Myocyte (in vitro differentiated cells): ENCODE measurements around the gene BAIAP2. TPM values are rescaled to one million over a fixed set of nuclear protein-coding genes. Genes with fewer than 3 reads are reported as not detected.

ENCODE experiments used
- DNase-seq: peaks from one replicate; pipeline ENCODE4 v3.0.0-alpha.2; 2012; ENCODE audit warnings: low read depth
- polyA plus RNA-seq: library from polyadenylated mRNA; unstranded; fragments of >200 nt; gene quantifications from one replicate; pipeline ENCODE4 v1.2.1, GENCODE V29; 2012; ENCODE audit warnings: missing spikeins
- total RNA-seq: library from RNA; depleted of rRNA; stranded (reverse); fragments of >200 nt; gene quantifications from 2 replicates; pipeline ENCODE4 v1.2.3, GENCODE V29; 2014

BAIAP2 gene, protein sequence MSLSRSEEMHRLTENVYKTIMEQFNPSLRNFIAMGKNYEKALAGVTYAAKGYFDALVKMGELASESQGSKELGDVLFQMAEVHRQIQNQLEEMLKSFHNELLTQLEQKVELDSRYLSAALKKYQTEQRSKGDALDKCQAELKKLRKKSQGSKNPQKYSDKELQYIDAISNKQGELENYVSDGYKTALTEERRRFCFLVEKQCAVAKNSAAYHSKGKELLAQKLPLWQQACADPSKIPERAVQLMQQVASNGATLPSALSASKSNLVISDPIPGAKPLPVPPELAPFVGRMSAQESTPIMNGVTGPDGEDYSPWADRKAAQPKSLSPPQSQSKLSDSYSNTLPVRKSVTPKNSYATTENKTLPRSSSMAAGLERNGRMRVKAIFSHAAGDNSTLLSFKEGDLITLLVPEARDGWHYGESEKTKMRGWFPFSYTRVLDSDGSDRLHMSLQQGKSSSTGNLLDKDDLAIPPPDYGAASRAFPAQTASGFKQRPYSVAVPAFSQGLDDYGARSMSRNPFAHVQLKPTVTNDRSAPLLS
- total RNA-seq: 27.4 and 41.1 TPM in 2 replicates
- 102 TPM for polyA plus RNA-seq

DNA sequence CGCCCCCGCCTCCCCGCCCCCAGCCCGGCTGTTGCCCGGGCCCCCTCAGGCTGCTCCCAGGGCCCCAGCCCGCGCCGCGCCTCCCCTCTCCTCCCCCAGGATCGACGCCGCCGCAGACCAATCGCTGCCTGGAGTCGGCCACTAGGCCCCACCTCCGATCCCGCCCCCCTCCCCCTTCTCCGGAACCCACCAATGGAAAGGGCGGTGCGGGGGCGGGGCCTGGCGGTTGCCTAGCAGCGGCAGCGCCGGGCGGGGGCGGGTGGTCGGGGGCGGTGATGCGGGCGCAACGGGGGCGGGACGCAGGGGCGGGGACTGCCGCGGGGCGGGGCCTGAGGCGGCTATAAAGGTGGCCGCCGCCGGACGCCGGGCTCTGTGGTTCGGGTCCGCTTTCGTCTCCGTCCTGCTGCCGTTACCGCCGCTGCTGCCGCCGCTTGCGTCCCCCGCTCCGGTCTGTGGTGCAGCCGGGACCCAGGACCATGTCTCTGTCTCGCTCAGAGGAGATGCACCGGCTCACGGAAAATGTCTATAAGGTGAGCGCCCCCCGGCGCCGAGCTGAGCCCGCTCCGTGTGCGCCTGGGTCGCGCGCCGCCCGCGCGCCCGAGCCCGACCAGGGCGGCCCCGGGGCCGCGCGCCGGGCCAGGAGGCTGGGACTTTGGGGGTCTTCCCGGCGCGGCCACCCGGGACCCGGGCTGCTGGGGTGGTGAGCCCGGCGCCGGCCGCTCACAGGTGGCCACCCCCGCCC lies at the start of gene BAIAP2:
Gene BAIAP2, plus strand, starts transcription at position 373 of the 742 bp plus-strand sequence. Its CDS starts 104 bp downstream, at position 477.
- DNase-seq: peak; percentile 94

DNA sequence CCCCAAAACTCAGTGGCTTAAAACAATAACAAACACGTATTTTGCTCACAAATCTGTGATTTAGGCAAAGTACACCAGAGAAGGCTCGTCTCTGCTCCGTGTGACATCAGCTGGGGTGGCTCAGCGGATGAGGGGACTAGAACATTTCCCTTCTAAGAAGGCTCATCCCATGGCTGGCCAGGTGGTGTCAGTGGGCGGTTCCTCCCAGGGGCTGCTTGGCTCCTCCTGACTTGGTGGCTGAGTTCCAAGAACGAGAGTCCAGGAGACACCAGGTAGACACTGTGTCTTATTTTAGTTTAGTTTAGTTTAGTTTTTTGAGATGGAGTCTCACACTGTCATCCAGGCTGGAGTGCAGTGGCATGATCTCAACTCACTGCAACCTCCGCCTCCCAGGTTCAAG lies 48.9 kb upstream of the BAIAP2 start:
- no peak for DNase-seq

DNA sequence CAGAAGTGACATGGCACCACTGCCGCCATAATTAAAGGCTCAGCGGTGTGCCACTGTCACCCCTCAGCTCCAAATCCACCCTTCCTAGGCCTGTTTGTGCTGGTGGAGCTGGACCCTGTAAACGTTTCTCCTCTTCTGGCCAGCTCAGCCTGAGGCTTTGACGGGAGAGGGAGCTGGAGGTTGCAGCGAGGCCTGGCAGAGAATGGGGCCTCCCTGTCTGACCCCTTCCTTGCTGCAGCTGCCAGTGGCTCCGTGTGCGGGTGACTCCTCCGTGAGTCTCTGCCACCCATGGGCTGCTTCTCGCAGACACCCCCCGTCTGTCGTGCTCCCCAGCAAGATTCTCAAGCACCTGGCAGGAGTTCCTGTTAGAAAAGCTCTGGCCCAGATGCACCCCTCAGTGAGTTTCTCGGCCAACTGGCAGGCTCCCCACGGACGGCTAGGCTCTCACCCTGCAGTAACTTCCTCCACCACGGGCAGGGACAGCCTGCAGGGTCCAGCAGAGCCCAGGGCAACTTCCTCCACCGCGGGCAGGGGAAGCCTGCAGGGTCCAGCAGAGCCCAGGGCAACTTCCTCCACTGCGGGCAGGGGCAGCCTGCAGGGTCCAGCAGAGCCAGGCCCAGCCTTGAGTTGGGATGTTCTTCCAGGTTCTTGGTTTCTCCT lies 48.0 kb upstream of the BAIAP2 start:
- DNase-seq: no peak

DNA sequence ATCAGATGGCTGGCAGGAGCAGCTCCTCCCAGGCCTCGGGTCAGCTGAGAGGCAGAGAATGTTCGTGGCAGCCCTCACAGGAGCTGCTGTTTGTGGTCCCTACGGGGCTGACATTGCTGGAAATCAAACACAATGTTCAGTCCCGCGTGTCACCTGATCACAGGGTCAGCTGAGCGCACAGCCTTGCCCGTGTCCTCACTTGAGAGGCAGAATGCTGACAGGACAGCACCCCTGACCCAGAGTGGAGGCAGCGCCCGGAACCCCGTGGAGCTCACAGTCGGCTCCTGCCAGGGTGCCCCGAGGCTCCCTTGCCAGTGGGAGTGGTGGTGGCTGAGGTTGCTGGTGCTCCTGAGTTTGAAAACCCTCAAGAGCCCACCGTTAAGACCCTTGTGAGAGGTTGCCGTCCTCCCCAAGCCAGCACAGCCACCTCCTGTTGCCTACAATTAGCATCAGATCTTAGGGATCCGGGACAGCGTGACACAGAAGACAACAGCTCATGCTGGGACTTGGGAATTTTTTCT lies 47.0 kb upstream of the BAIAP2 start:
- peak; percentile 66 for DNase-seq

DNA sequence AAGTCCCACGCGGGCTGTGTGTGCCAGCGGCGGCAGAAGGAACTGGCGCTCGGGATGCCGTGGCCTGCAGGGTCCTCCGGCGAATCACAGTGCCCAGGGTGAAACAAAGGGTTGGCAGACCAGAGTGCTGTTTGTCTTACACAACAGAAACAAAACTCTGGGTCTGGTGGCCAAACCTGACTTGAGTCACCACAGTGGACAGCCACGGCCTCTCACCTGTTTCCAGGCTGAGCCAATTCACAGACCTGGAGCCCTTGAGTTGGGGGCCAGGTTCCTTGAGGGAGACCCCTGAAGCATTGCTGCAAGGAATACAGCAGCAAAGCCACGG lies 45.4 kb upstream of the BAIAP2 start:
- DNase-seq: no peak

DNA sequence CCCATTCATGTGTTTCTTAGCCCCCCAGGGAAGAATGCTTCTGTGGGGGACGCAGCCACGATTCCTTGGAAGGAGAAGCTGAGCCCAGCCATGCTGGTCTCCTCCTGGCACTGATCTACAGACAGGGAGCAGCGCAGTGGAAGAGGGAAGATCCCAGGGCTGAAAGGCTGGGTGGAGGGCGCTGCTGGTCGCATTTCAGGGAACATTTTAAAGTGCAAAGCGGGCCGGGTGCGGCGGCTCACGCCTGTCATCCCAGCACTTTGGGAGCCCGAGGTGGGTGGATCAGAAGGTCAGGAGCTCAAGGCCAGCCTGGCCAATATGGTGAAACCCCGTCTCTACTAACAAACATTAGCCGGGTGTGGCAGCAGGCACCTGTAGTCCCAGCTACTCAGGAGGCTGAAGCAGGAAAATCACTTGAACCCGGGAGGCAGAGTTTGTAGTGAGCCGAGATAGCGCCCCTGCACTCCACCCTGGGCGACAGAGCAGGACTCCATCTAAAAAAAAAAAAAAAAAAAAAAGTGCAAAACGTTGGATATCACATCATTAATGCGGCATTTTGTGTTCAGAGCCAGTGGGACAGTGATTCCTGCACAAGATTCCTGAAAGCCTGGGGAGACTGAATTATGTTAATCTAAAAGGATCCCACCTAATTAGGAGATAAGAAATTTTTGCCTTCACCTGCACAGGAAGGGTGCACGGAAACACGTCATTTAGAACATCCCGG lies 43.9 kb upstream of the BAIAP2 start:
- DNase-seq: no peak

DNA sequence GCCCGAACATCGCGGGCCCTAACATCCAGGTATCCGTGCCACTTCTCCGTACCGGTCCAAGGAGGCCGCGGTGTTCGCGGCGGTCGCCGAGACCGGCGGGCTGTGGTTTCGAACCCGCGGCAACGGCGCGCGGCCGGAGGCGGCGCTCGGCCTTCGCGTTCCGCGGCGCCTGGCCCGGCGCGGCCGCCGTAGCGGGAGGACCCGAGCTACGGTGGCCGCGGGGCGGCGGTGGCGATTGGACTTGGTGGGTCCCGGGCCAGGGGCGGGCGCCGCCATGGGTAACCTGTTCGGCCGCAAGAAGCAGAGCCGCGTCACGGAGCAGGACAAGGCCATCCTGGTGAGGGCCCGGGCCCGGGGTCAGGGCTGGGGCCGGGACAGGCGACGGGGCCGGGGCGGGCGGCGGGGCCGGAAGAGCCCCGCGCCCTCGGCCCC lies 43.3 kb upstream of the BAIAP2 start, which contains the start of gene CHMP6:
Gene CHMP6, plus strand, starts transcription at position 197 of the 432 bp plus-strand sequence. Its CDS starts 78 bp downstream, at position 275.
- peak; percentile 81 for DNase-seq

DNA sequence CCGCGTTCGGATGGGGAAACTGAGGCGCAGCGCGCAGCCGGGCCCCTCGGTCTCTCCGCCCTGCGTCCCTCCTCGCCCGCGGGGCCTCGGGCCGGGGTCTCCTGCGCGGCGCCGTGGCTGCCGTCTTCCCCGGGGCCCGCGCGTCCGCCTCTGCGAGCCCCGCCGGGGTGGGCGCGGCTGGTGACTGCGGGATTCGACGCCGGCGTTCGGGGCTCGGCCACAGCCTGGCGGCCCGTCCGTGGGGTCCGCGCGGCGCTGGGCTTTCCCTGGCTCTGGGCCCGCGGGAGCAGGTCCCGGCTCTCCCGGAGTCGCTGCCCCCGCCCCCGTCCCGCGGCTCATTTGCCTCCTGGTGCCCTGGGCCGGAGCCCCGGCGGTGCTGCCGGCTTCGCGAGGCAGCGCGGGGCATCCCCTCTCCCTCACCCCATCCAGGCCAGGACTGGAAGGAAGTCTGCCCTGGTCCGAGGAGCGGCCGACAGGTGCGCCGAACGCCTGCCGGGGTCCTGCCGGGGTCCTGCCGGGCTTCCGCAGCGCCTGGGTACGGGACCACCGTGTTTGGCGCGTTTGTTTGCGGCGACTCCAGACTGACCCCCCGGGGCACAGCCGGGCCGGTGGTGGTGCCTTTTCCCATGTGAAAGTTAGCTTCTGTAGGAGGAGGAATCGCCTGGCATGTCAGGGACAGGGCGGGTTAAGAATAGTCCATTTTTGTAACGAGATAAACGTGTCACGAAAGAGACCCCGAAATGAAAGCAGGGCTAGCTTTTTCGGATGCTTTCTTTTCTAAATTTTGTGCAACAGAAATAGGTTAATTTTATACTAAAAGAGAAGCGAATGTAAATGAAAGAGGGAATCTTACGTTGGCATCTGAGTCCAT lies 42.6 kb upstream of the BAIAP2 start:
- DNase-seq: no peak

DNA sequence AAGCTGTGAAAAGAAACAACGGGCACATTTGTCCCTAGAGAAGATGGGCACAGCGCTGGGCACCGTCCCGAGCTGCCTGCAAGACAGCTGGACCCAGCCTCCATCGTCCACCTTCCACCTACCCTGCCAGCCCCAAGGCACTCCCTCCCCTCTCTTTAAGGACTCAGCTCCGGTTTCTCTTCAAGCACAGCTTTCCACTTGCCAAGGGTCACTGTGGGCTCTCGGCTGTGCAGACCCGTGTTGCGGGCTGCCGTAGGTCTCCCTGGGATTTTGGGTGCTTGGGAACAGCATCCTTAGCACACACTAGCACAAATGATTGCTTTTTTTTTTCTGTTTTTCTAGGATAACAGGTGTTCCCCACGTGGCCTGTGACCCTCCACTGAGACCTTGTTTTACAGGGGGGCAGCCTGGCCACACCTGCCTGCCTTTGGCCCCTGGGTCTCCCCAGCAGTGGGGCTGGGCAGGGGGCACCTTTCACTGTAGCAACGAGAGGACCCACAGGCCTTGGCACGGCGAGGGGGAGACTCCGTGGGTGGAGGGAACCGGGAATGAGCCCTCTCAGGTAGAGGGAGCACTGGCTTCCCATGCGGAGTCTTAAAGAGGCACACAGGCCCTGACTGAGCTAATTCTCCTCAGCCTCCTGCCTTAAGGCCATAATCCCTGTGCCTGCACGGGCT lies 41.9 kb upstream of the BAIAP2 start:
- no peak for DNase-seq

DNA sequence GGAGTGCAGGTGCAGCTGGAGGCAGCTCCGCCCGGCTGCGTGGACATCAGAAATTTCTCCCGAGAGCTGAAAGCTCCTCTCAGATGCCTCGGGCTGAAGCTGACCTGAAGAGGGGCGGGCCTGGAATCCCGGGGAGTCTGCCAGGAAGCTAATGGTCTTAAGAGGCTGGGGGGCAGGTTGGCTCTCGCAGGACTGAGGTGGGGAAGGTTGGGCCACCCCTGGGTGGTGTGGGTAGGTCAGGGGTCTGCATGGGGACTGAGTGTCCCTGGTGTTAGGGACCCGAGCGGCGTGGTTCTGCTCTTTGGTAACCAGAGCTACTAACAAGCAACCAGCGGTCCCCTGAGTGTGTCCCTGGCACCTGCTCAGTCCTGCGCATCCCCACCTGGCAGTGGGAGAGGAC lies 39.8 kb upstream of the BAIAP2 start:
- no peak for DNase-seq

DNA sequence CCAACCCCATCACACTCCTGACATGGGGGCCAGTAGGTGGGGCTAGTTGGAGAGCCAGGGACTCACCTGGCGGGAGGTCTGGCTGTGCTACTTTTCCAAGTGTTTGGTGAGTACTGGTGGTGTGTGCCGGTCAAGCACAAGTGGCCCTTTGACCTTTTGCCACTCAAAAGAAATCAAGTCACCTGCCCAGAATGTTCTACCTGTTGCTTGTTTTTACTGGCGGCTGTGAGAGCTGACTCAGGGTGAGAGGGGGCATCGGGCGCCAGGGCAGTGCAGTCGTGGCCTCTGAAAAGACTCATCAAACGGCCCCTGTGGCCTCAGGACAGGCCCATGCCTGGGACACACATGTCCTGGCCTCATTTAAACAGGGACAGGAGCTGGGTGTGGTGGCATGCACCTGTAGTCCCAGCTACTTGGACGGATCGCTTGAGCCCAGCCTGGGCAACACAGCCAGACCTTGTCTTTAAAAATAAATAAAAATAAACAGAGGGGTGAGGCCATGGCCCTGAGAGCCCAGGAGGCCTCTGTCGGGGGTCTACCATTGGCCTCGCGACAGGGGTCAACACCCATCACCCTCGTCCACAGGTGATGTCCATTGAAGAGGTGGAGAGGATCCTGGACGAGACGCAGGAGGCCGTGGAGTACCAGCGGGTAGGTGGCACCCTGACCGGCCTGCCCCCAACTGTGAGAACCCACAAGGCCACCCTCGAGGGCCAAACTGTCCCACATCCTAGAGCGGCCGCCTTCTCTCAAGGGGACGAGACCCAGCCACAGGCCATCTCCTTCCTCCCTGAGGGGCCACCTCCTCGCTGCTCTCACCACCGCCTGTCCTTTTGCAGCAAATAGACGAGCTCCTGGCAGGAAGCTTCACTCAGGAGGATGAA lies 38.3 kb upstream of the BAIAP2 start:
- DNase-seq: no peak

DNA sequence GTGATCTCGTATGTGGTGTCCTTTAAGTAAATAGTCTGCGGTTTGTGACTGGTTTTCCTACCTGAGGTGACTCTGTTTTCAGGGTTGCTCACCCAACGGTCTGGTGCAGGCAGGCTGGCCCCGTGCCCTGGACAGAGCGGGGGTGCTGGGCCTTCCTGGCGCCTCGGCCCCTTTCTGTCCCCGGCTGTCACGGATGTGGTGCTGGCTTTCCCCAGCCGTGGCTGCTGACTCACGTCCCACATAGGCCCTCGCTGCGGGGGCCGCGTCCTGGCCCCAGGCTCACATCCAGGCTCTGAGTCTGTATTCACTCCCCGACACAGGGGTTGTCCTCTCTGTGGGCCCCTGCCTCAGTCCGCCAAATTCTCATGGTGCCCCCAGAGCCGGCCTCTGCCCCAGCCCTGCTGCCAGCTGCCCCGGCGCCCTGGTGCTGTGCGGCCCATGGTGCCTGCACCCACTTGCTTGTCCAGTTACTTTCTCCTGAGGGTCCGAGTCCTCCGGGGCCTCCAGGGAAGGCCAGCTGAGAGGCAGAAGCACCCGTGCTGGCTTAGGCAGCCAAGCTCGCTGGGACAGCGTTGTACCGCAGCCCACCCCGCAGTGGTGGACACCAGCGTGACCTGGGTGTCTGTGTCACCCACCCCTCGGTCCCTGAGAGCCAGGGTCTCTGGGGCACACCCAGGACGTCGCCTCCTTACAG lies 37.4 kb upstream of the BAIAP2 start:
- DNase-seq: no peak

DNA sequence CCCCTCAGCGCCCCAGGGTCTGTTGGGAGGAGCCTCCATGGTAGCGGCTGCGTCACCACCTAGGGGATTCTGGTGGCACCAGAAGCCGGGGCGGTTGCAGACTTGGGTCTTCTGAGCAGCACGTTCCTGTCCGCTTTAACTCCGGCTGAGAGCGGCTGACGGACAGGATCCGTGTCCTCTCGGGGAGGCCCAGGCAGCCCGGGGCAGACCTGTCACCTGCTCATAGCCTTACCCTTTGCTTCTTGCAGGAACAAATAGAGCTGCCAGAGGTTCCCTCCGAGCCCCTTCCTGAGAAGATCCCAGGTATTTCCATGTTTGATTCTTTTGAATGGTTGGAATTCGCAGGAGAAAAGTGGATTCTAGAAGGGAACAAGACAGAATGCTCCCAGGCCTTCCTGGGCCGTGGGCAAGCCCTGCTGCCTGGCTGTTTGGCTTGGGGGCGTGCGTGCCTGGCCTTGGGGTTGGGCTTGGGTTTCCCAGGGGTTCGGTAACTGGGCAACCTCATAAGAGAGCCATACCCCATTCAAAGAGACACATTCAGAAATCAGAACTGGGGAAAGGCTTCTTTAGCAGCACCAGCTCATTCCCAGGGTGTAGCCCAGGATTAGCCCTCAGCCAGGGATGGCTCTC lies 36.7 kb upstream of the BAIAP2 start:
- DNase-seq: no peak

DNA sequence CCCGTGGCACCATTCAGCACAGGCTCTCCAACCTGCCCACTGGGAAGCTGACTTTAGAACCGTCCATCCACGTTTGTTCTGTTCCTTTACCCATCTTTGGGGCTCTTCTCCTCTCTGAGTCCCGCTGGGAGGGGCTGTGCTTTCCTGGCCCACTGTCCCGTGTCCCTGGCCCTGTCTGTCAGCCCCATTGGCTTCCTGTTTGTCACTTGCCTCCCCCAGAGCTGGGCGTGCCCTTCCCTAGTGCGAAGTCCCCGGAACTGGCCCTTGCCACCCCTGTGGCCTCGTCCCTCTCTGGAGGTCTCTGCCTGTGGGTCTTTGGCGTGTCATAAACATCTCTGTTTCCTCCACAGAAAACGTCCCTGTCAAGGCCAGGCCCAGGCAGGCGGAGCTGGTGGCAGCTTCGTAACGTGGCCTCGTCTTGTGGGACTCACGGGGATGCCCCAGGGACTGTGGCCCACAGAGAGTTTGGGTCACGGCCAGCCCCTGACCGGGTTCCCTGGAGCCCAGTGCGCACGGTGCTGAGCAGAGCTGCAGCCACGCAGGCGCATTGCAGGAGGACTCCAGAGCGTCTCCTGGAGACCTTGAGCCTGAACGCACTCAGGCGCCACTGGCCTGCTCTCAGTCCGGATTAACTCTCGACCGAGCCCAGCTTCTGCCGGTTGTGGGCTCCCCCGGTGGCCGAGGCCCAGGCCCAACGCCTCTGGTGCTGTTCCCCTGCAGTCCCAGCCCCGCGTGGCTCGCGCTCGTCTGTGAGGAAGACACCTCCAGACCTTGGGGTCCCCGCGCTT lies 36.0 kb upstream of the BAIAP2 start:
- no peak for DNase-seq

DNA sequence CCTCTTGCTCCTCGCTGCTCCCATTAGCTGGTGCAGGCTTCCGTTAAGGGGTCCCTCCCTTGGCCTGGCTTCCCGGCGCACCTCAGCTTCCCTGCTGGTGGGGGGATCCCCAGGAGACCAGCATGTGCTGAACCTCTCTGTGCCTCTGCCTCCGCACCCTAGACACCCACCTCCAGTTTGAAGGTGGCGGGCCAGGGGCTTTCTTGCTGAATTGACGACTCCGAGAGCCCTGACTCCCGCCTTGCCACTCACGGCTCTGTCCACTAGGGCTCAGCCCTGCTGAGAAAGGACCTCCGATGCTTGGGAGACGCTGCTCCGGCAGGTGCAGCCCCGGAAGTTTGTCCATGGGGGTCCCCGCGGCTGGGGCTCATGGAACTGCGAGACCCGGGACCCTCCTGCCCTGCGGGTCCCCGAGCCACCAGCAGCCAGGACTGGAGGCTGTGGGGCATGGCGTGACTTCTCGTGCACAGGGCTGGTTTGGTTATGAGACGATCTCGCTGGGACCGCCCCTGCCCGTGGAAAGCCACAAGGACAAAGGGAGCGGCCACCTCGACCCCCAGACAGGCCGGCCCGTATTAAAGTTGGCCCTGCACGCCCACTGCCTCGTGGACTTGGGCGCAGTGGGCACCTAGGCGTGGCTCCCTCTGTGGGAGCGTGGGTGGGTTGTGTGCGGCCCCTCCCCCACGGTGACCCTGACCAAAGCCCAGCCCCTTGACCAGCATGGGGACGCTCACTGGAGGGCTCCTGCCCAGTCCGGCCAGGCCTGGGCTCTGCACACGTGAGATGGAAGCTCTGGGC lies 35.2 kb upstream of the BAIAP2 start:
- no peak for DNase-seq

DNA sequence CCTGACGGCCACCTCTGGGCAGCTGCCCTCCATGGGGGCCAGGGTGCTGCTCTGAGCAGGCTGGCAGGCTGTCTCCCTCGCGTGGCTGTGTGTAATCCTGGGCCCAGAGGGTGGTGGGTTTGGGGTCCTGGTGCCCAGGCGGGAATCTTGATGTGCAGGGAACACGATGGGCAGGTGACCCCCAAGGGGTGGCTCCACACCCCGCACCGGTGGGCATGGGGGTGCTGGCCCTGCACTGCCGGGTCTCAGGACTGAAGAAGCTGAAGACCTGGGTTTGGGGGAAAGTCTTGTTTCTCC lies 34.7 kb upstream of the BAIAP2 start:
- DNase-seq: no peak
